Transverse colon (tissue), 4 donors: Measurements from ENCODE around the gene KIAA1217. TPM values are rescaled to one million over a fixed set of nuclear protein-coding genes. Genes with fewer than 3 reads are reported as not detected.

ENCODE experiments used
- DNase-seq: peaks from one replicate; pipeline ENCODE4 v3.0.0-alpha.2; 2019
- H3K27ac ChIP-seq, 4 donors: fragments of 200-600 bp; sonication (generic); 2 replicates each; pipeline ENCODE4 v1.5.1; 2016 to 2018; ENCODE audit warnings: inconsistent platforms in 4 of 4
- H3K27me3 ChIP-seq: fragments of 200-600 bp; sonication (generic); 2 replicates; pipeline ENCODE4 v1.5.1; 2017; ENCODE audit warnings: inconsistent platforms
- H3K36me3 ChIP-seq, 4 donors: fragments of 200-600 bp; sonication (generic); 2 replicates each; pipeline ENCODE4 v1.5.1; 2017 to 2019; ENCODE audit warnings: inconsistent platforms in 4 of 4
- H3K4me1 ChIP-seq, 4 donors: fragments of 200-600 bp; sonication (generic); 2 replicates each; pipeline ENCODE4 v1.5.1; 2017 to 2020; ENCODE audit warnings: inconsistent platforms in 4 of 4
- H3K4me3 ChIP-seq, 4 donors: fragments of 200-600 bp; sonication (generic); 1 replicate in 1 of 4; 2 replicates in 3 of 4; pipeline versions ENCODE4 v1.5.1 to v1.6.1; 2017 to 2019; ENCODE audit warnings: inconsistent platforms in 4 of 4
- H3K9me3 ChIP-seq, 2 donors: fragments of 200-600 bp; sonication (generic); 2 replicates each; pipeline ENCODE4 v1.5.1; 2017 to 2019; ENCODE audit warnings: inconsistent platforms in 2 of 2
- EP300 ChIP-seq: sonication (generic); formaldehyde crosslinking; IDR thresholded peaks from one replicate; pipeline ENCODE4 v1.6.1; 2017; ENCODE audit warnings: antibody characterized with exemption, low read depth
- POLR2A ChIP-seq: fragments of 450-650 bp; IDR thresholded peaks from one replicate; pipeline ENCODE4 v1.6.1; 2016; ENCODE audit warnings: antibody characterized with exemption, mild to moderate bottlenecking, moderate library complexity
- POLR2AphosphoS5 ChIP-seq, 3 donors: sonication (generic); formaldehyde crosslinking; IDR thresholded peaks; one replicate each; pipeline ENCODE4 v1.6.1; 2016; ENCODE audit warnings: antibody characterized with exemption in 3 of 3
- WGBS, 2 donors: methylation state at CpG; one replicate each; pipeline ENCODE4 v1.1.5; 2018; ENCODE audit warnings: low coverage in 1 of 2; 5-methylcytosine and 5-hydroxymethylcytosine counted together
- in situ Hi-C, 4 donors: fragments of 200-750 bp; cut with MboI; loops; one replicate each; pipeline versions ENCODE4 v1.15.0 to v1.15.1; 2017; ENCODE audit warnings: low sequenced_read_pairs in 3 of 4, low pct_ligation_motif_present in 1 of 4, low pct_unique_long_range_greater_than_20kb in 1 of 4
- intact Hi-C: fragments of 100-400 bp; cut with DNase I; formaldehyde crosslinking; loops from one replicate; pipeline ENCODE4 v1.15.1; 2023; ENCODE audit warnings: low total_unique reads
- total RNA-seq, 4 donors: library from RNA; depleted of rRNA; stranded (reverse); fragments of >200 nt; gene quantifications; one replicate each; pipeline ENCODE4 v1.1.0, GENCODE V29; 2016
- TF ChIP-seq, protein P1 (sequence below), 5 experiments: fragments of 200-600 bp in 3 of 5; fragments of 450-650 bp in 2 of 5; sonication (generic) in 3 of 5; IDR thresholded peaks; 1 replicate in 2 of 5; 2 replicates in 3 of 5; pipeline ENCODE4 v1.5.1; 2016 to 2017; ENCODE audit warnings: antibody characterized with exemption in 5 of 5, inconsistent platforms in 3 of 5, mild to moderate bottlenecking in 2 of 5, moderate library complexity in 1 of 5

The KIAA1217 gene
- total RNA-seq, 4 donors from 2014 or later: 56.5 to 175 (median 72.0) TPM

DNA sequence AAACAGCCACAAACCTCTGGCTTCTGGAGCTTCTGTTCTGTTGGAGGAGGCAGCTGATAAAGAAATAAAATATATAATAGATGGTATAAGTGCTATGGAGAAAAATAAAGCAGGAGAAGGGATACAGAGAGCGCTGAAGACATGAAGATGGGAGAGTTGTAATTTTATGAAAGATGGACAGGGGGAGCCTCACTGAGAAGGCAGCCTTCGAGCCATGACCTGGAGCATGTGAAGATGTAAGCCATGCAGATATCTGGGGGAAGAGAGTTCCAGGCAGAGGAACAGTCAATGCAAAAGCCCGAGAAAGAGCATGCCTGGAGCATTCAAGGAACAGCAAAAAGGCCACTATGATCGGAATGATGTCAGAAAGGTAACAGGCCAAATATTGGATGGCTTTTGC lies 187.5 kb downstream of the KIAA1217 start:
- intact Hi-C loops: no loop called here

DNA sequence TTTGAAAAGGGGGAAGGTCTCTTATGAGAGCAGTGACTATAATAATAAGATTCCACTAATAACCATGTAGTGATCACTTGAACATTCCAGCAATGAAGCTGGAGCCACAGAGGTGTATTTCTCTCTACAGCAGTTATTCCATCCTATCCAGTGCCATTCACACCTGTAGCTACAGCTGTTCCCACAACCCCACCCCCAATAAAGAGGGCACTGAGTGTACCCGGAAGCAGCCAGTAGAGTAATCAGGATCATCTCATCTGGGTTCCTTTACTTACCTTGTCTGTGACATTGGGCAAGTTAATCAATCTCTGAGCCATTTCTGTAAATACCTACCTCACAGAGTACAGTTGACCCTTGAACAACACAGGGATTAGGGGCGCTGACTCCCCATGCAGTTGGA lies 188.7 kb downstream of the KIAA1217 start:
- Histone ChIP-seq H3K27ac (no peak overlapping the region), H3K36me3 (no peaks in the 10 kb centered on the region), H3K27me3 (no peaks in the 10 kb centered on the region), H3K9me3 (no peaks in the 10 kb centered on the region), H3K4me3 (no peak overlapping the region), H3K4me1 (peaks cover 0 to 3% (median 0%) of the 10 kb centered on the region in 4 donors)
- intact Hi-C loops: no loop called here
- TF ChIP-seq EP300 (no peak), POLR2AphosphoS5 (IDR thresholded peaks at IDR 0.05) (no peak), POLR2A (no peak)
- TF ChIP-seq, protein P1, sequence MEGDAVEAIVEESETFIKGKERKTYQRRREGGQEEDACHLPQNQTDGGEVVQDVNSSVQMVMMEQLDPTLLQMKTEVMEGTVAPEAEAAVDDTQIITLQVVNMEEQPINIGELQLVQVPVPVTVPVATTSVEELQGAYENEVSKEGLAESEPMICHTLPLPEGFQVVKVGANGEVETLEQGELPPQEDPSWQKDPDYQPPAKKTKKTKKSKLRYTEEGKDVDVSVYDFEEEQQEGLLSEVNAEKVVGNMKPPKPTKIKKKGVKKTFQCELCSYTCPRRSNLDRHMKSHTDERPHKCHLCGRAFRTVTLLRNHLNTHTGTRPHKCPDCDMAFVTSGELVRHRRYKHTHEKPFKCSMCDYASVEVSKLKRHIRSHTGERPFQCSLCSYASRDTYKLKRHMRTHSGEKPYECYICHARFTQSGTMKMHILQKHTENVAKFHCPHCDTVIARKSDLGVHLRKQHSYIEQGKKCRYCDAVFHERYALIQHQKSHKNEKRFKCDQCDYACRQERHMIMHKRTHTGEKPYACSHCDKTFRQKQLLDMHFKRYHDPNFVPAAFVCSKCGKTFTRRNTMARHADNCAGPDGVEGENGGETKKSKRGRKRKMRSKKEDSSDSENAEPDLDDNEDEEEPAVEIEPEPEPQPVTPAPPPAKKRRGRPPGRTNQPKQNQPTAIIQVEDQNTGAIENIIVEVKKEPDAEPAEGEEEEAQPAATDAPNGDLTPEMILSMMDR (IDR thresholded peaks at IDR 0.05): no peak
- 74 to 100% methylated on average over 1 to 2 of the region's 2 CpGs for WGBS, 2 donors
- DNase-seq: no peak
- in situ Hi-C loops: no loop called here

More for the DNA sequence above, 187.5 kb downstream of the KIAA1217 start:
- no peaks in the 10 kb centered on the region for H3K36me3 ChIP-seq
- no peaks in the 10 kb centered on the region for H3K27me3 ChIP-seq
- WGBS, 2 donors: 84 to 90% methylated on average over 4 of the region's 4 CpGs
- no peaks in the 10 kb centered on the region for H3K9me3 ChIP-seq
- no peak overlapping the region for H3K27ac ChIP-seq
- in situ Hi-C loops: no loop called here
- peaks cover 0 to 3% (median 0%) of the 10 kb centered on the region in 4 donors for H3K4me1 ChIP-seq
- H3K4me3 ChIP-seq: no peak overlapping the region
- TF ChIP-seq, protein P1 (IDR thresholded peaks at IDR 0.05): peak in 1 of 5 experiments; percentile 11
- no peak for TF ChIP-seq POLR2AphosphoS5 (IDR thresholded peaks at IDR 0.05)
- no peak for DNase-seq

DNA sequence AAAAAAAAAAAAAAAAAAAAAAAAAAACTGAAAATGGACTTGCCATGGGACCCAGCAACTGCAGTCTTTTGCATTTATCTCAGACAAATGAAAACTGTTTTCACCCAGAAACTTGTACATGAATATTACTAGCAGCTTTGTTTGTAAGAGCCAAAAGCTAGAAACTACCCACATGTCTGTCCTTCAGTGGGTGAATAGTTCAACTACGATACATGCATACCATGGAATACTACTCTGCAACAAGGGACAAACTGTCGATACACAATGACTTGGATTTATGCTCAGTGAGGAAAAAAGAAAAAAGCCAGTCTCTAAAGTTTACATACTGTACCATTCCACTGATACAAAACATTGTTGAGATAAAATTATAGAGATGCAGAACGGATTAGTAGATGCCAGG lies 195.6 kb downstream of the KIAA1217 start:
- intact Hi-C loops (no loop called here), in situ Hi-C loops (loop anchor here in 1 of 4 donors (25.0 kb wide), 1 partner anchor 108 kb away; no protein-coding TSS in a partner anchor)
- DNase-seq: no peak
- Histone ChIP-seq H3K27ac (no peak overlapping the region), H3K4me3 (no peak overlapping the region), H3K36me3 (no peaks in the 10 kb centered on the region), H3K4me1 (no peaks in the 10 kb centered on the region), H3K27me3 (no peaks in the 10 kb centered on the region), H3K9me3 (no peaks in the 10 kb centered on the region)
- 71 to 77% methylated on average over 2 to 3 of the region's 3 CpGs for WGBS, 2 donors
- no peak for TF ChIP-seq EP300
- no peak for TF ChIP-seq POLR2A
- no peak for TF ChIP-seq POLR2AphosphoS5 (IDR thresholded peaks at IDR 0.05)
- TF ChIP-seq, protein P1 (IDR thresholded peaks at IDR 0.05): no peak

DNA sequence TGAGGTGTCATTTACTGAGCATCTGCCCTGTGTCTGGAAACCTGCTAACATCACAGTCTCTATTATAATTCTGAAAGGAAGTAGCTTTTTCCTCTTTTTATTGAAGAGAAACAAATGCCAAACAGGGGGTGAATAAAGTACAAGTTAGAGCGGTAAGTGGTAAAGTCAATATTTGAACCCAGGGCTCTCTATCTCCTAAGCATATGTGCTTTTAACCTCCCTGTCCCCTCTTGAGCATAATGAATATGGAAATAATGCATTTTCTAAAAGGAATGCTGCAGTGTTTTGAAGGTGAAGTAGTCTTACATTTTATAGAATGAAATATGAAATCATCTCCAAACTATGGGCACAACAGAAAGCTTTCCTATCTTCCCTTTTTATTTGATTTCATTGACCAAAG lies 196.7 kb downstream of the KIAA1217 start:
- in situ Hi-C loops: loop anchor here in 1 of 4 donors (25.0 kb wide), 1 partner anchor 107 kb away; no protein-coding TSS in a partner anchor
- intact Hi-C loops: no loop called here
- WGBS, 2 donors: 54 to 68% methylated on average over 1 of the region's 1 CpG

More for the DNA sequence above, 196.7 kb downstream of the KIAA1217 start:
- no peak for DNase-seq
- Histone ChIP-seq H3K27ac (no peak overlapping the region), H3K36me3 (no peaks in the 10 kb centered on the region), H3K27me3 (no peaks in the 10 kb centered on the region), H3K4me1 (no peaks in the 10 kb centered on the region), H3K9me3 (no peaks in the 10 kb centered on the region), H3K4me3 (no peak overlapping the region)
- TF ChIP-seq, protein P1 (IDR thresholded peaks at IDR 0.05): no peak
- TF ChIP-seq EP300 (no peak), POLR2A (no peak), POLR2AphosphoS5 (IDR thresholded peaks at IDR 0.05) (no peak)
